ENCODE data around the gene HSPA4.

Gene HSPA4

GRCh38 chr5:133144245-133144981 is 92.6 kb downstream of the HSPA4 start:
- DNase-seq (ENCODE audit: low read depth), result no peak
- TF ChIP-seq CTCF (conservative IDR thresholded peaks at IDR 0.05; ENCODE audit: control insufficient read depth, insufficient read depth, low read depth, low read length), result no peak
- H3K4me3 ChIP-seq (ENCODE audit: control insufficient read depth, low read depth, low read length), result no peak overlapping the region

DNA sequence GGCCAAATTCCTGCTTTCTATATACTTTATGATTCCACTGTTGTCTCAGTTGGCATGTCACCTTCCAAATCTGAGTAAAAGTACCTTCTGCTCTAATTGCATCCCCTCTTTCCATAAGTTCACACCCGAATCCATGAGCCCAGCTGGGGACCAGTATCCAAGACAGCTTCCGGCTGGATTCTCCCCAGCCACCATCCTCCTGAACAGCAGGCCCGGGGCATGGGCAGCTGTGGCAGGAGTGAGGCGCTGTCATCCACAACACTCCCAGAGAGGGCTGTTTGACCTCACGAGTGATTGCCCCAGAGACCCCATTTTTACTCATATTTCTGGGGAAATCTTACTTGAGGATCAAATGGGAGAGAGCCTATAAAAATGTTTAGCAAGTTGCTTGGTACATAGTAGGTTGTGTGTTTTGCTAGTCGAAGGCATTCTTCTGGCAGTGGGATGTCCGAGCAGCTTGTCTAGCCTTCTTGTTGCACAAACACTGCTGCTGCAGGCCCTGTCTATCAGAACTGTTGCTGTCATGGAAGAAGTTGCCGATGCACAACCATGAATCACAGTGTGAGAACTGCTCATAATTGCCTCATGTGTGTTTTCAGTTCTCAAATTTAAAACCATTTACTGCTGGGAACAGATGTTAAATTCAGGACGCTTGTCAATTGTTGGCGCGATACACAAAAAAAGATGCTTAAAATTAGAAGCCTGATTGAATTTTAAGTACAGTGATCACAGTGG is 93.8 kb downstream of the HSPA4 start:
- no peak overlapping the region for H3K4me3 ChIP-seq (ENCODE audit: control insufficient read depth, low read depth, low read length)
- TF ChIP-seq CTCF (conservative IDR thresholded peaks at IDR 0.05; ENCODE audit: control insufficient read depth, insufficient read depth, low read depth, low read length), result no peak
- no peak for DNase-seq (ENCODE audit: low read depth)

- peak; percentile 20 for DNase-seq (ENCODE audit: low read depth)
- no peak overlapping the region for H3K4me3 ChIP-seq (ENCODE audit: control insufficient read depth, low read depth, low read length)
- no peak for TF ChIP-seq CTCF (conservative IDR thresholded peaks at IDR 0.05; ENCODE audit: control insufficient read depth, insufficient read depth, low read depth, low read length)
Observed at GRCh38 chr5:133147411-133147810, 95.6 kb downstream of the HSPA4 start.

DNA sequence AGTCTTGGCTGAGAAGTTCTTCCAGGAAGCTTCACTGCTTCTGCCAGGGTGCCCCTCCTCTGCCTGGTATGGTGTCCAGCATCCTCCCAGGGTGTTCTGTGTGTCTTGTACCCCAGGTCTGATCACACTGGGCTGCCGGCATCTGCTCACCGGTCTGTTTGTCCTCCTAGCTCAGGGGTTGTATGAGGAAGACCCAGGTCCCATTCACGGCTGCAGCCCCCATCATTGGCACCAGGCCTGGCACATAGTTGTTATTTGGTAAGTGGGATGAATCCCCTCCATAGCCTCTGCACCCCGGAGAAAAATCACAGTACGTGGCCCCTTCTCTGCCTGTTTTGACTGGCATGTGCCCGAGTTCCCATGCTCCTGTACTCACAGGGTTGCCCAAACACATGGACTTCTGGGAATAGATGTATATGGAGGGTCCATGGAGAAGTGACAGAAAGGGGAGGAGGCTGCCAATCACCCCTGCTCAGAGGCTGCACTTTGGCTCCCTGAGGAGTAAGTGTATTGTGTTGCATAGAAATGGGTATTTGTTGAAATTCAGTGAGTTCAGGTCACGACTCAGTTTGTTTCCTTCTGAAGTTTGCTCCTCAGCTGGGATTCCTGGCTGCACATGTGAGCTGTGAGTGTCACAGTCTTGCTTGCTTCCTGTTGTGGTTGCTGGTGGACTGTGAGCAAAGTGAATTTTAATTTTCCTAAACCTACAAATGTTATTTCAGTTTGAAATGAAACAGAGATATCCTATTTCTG is 96.2 kb downstream of the HSPA4 start:
- no peak overlapping the region for H3K4me3 ChIP-seq (ENCODE audit: control insufficient read depth, low read depth, low read length)
- no peak for TF ChIP-seq CTCF (conservative IDR thresholded peaks at IDR 0.05; ENCODE audit: control insufficient read depth, insufficient read depth, low read depth, low read length)
- no peak for DNase-seq (ENCODE audit: low read depth)

DNA sequence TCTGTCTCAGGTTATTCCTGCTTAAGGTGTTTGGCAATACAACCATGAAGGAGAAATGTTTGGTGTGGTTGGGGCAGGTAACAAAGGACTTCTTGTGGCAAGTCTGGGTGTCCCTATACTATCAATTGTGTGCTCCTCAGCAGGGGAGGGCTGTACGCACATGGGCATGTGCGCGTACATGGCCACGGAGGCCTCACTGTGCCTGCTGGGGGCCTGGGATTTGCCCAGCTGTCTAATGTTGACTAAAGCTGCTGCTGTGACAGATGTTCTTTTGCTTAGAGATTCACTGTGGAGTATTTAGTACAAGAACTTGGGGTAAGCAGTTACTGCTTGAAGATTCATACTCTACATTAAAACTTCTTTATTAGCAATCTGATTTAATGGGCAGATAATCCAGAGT is 97.5 kb downstream of the HSPA4 start:
- TF ChIP-seq CTCF (conservative IDR thresholded peaks at IDR 0.05; ENCODE audit: control insufficient read depth, insufficient read depth, low read depth, low read length), result no peak
- DNase-seq (ENCODE audit: low read depth), result no peak
- H3K4me3 ChIP-seq (ENCODE audit: control insufficient read depth, low read depth, low read length), result no peak overlapping the region

DNA sequence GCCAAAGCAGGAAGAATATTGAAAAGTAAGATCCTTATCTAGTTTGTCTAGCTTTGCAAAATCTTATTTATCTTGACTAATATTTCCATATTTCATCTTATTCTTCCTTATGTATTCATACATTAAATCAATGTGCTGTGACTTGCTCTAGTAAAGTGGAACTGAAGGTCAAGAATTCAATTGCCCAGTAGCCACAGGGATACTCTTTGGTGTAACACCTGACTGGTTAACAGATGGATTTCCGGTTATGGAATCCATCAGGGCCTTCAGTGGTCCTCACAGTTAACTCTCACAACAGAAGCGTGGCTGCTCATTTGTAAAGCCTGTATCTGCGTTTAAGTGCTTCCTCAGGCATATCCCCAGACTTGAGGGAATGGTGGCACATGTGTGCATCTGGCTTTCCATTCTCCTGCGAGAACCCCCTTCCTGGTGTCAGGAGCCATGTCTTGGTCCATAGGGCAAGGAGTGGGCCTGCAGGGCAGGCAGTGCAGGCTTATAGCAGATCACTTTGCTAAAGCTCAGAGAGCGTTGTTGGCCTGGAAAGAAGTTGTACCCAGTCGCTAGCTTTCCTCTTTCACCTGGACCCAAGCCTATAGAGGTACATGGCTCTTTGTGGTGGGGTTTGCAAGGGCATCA is 99.2 kb downstream of the HSPA4 start:
- DNase-seq (ENCODE audit: low read depth), result no peak
- H3K4me3 ChIP-seq (ENCODE audit: control insufficient read depth, low read depth, low read length), result no peak overlapping the region
- no peak for TF ChIP-seq CTCF (conservative IDR thresholded peaks at IDR 0.05; ENCODE audit: control insufficient read depth, insufficient read depth, low read depth, low read length)

Data from fibroblast of mammary gland (primary cell).